ENCODE data around the gene SYPL1. TPM values are rescaled to one million over a fixed set of nuclear protein-coding genes. Genes with fewer than 3 reads are reported as not detected.

Gene SYPL1
- polyA plus RNA-seq, 1 donor: 60.0 TPM

DNA sequence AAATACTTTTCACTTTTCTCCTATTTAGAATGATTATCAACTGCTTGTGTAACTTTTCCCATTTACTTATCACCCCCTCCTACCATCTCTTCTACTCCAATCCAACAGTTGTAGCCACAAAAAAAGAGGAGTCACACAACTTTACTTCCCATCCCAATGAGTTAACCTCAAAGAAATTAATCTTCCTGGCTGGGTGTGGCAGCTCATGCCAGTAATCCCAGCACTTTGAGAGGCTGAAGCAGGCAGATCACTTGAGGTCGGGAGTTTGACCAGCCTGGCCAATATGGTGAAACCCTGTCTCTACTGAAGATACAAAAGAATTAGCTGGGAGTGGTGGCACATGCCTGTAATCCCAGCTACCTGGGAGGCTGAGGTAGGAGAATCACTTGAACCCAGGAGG is 19.9 kb downstream of the SYPL1 start:
- no peak for DNase-seq

DNA sequence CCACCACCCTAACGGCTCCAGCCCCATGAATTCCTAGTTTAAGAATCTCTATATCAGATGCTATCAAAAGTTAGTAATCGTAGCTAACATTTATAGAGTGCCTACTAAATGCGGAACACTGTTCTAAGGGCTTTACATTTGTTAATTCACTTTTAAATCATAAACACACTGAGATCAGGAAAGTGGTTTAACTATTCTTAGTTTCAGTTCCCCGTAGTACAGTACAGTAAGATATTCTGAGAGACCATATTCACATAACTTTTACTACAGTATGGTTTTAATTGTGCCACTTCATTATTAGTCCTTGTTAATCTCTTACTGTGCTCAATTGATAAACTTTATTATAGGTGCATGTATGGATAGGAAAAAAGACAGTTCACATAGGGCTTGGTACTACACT is 22.5 kb downstream of the SYPL1 start:
- no peak for DNase-seq

DNA sequence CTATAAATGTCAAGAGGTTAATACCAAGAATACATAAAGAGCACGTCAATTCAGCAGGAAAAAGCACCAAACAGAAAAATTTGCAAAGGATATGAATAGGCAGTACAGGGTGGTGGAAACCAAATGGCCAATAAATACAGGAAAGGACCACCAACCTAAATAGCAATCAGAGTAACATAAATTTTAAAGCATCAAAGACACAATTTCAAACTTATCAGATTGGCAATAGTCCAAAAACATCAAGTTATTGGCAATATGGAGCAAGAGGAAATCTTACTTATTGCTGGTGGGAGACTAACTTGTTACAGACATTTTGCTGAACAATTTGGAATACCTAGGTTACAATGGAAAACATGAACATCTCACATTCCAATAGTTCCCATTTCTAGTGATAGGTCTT is 24.1 kb downstream of the SYPL1 start:
- DNase-seq: no peak

DNA sequence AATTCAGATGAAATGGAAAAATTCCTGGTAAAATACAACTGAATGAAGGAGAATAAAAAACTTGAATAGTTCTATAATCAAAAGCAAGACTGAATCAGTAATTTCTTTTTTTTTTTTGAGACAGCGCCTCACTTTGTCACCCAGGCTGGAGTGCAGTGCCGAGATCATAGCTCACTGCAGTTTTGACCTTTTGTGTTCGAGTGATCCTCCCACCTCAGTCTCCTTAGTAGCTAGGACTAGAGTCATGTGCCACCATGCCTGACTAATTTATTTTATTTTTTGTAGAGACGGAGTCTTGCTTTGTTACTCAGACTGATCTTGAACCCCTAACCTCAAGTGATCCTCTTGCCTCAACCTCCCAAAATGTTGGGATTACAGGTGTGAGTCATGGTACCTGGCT is 26.1 kb downstream of the SYPL1 start:
- DNase-seq: no peak

DNA sequence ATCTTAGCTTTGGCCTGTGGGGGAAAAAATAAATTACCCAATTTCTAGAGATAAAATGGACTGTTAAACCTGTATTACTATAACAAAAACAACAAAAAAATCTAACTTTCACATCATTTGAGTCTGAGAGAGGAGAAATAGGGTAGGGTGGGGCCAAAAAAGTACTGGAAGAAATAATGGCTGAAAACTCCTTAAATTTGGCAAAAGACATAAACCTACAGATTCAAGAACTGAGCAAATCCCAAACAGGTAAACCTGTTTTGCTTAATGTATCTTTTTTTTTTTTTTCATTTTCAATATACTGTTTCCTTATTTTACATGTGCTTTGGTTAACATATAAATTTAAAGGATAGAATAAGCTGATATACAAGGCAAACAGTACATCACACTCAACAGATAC is 27.1 kb downstream of the SYPL1 start:
- DNase-seq: no peak

DNA sequence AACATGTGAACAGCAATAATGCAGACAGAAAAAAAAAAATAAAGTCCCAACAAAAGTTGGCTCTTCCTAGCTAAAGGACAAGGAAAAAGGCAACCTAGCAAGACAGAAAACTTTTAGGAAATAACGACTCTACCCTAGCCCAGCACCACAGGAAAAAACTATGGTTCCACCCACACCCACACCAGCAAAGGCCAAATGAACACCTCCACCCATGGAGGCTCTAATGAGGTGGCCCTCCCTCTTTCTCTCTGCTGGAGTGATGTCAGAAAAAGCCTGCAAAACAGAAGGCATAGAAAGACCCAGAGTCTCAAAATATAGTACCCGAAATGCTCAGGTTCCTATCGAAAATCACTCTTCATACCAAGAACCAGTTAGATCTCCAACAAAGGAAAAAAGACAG is 28.4 kb downstream of the SYPL1 start:
- DNase-seq: no peak

DNA sequence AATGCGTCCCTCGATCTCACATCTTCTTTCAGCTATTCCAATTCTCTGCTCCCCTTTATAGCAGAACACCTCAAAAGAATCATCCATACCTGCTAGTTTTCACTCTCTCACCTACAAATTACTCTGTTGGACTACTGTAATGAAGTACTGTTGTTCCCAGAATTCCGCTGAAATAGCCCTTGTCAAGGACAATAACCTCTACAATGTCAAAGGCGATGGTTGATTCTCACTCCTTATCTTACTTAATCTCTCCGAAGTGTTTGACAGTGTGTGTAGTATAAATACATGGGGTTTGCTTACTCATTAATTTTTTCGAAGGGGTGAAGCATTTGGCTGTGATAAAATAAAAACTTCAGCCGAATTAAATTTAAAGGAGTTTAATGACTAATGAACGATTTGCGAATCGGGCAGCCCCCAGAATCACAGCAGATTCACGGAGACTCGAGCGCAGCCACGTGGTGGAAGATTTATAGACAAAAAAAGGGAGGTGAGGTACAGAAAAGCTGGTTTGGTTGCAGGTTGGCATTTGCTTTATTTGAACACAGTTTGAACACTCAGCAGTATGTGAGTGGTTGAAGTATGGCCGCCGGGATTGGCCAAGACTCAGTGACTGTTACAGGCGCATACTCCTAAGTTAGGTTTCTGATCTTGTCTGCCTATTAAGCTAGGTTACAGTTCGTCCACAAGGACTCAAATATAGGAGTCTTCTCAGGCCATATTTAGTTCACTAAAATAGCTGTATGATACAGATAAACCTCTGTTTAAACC is 29.8 kb downstream of the SYPL1 start:
- no peak for DNase-seq

DNA sequence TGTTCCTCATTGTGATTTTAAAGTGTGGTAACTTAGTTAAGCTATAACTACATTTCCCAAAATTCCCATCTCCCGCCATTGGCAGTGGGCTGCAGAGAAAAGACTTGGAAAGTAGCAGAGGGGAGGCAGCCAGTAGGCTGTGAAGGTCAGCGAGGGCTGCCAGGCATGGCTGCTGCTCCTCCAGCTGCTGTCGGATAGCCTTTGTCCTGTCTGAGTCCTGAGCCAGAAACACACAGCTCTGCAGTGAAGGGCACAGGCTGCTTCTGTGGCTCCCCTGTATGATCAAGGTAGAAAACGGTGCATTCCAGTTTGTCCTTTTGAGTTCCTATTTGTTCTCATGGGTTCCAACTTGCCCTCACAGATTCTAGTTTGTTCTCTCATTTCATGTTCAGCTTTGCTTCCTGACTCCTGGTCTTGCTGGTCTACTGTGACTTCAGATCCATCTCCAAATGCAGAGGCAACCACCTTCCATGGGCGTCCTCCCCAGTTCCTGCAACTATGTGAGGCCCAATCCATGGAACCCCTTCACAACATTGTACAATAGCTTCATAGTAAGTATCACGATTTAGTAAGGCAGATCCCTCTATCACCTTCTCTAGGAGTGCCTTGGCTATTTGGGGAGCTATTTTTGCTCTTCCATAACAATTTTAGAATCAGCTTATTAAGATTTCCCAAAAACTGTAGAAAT is 31.7 kb downstream of the SYPL1 start:
- no peak for DNase-seq

DNA sequence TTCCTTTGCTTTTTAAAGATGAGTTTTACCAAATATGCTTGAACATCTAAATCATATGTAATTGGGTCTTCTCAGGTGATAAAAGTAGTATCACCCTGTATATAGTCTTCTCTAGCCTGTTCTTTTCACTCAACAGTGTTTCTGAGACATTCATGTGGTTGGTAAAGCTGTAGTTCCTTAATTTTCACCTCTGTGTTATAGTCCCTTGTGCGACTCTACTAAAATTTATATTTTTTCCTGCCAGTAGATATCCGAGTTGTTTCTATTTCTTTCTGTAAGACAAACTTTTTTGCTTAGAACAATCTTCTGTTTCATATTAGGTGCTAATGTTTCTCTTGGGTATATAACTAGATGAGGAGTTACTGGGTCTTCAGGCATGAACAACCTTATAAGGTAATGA is 35.6 kb downstream of the SYPL1 start:
- DNase-seq: no peak

DNA sequence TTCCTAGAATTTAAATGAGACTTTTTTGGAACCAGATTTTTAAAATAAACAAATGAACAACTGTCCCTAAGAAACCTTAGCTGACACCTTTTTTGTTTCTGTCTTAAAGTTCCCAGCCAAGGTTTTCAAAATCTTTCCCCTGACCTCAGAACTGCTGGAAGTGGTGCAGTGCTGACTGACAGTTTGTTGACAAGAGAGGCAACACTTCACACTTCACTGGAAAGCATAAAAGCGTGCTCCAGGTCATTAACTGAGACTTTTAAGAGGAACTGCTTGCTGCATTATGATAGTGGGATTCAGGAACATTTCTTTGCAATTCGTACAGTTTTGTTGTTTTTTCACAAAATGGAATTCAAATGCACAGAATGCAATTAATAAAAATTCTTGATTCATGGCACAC is 36.2 kb downstream of the SYPL1 start:
- DNase-seq: no peak

DNA sequence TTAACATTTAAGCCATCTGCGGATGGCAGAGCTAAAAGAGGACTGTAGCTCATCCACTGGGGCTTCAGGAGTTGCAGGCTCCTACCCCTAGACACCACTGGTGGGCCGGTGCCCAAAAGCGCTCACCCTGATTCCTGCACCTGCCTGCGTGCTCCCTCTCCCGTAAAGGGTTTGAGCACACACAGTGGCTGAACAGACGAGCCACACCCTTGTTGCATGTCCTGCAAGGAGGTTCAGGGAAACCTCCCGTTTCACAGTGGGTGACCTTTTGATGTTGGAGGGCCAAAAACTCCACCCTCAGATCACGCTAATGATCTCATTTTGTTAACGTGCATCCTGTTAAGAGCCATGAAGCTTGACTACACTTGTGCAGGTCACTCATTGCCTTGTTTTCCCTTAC is 37.9 kb downstream of the SYPL1 start:
- DNase-seq: no peak

DNA sequence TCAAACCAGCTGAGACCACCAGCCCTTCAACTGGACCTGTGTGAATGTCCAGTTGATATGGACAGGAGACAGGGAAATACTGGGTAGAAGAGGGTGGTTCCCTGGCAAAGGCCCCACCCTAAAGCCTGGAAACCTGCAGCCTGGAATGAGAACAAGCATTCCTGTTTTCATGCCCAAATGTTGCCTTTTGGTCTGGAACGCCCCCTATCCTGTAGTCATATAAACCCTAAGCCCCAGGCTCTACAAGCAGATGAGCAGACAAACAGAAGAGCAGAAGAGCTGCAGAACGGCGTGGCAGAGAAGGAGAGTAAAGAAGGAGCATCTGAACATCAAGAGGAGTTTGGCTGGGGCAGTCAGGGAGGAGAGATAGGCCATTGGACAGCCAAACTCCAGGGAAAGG is 38.4 kb downstream of the SYPL1 start:
- DNase-seq: no peak

DNA sequence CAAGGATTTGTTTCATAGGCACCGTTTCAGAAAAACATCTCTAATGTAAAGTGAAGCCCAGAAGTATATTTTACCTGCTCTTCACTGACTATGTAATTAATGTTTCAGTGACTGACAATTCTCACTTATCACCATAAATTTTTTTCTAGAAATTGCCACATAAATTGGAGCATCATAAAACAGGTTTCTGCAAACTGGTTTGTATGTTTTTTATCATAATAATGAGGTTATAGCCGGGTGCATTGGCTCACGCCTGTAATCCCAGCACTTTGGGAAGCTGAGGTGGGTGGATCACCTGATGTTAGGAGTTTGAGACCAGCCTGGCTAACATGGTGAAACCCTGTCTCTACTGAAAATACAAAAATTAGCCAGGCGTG is 39.4 kb downstream of the SYPL1 start:
- no peak for DNase-seq

DNA sequence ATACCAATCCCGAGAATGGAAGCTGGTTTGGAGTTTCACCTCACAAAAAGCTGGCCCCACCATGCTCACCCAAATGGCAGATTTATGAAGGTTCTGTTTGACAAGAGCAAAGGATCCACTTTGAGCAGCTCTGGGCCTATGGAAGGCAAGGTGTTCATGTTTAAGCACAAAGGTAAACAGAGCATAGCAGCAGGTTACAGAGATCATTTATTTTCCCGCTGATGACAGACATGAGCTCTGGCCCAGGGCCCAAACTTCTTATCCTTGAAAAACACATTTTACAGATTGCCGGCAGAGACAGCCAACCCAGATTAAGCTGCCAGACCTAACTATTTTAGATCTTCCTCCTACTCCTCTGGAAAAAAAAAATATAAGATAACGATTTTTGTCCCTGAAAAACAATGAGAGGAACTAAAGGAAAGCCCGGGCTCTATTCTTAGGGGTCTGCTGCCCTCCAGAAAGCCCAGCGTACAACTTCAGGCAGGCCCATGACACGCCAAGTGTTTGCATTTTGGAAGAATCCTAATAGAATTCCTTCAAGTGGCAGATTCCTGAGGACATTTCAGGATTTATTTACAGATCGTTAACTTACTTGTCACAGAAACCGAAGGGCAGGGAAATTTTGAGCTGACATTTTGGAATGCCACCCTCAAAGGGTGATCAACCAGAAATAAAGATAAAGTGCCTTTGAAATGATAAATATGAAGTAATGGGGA is 40.0 kb downstream of the SYPL1 start:
- DNase-seq: no peak

DNA sequence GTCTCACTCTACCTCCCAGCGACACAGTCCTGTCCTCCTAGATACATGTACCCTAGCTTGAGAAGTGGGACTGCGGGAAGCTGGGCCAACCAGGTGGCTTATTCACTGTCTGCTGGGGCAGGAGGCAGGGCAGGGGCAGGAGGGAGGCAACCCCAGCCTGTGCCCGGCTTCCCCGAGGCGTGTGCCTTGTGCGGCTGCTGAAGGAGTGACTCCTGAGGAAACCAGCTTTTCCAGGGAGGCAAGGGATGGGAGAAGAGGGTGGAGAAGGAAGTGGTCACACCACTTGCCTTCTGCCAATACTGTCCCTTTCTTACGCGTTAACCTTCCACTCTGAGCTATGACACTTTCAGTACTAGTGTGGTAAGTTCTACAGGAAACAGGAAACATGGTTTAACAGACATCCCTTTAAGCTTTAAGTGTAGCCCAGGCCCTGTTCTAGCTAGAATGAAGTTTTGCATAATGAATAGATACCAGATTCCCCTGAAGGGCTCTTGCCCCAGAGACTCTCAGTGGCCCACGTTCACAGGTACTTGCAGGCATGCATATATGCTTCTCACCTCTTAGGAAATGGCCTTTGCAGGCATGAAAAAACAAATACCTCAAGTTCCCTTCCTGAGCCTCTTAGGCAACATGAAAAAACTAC is 40.6 kb downstream of the SYPL1 start:
- DNase-seq: no peak

DNA sequence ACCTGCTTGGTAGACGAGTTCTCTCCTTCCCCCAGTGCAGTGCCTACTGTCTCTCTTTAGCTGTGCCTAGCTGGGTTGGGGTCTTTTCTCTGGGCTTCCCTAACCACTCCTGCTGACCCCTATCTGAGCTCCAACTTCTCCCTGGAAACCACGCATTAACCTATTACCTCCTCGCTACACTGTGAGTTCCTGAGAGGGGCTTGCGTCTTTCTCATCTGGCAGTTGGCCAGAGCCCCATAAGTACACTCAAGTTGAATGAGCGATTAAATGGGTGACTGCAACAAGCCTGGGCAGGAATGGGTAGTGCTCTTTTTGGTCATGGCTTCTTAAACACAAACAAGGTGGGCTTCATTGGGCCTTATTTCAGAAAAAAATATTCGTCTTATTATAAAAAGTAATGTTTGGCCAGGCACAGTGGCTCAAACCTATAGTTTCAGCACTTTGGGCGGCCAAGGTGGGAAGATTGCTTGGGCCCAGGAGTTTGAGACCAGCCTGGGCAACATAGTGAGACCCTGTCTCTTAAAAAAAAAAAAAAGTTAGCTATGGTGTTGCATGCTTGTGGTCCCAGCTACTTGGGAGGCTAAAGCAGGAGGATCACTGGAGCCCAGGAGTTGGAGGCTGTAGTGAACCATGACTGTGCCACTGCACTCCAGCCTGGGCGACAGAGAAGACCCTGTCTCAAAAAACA is 41.4 kb downstream of the SYPL1 start:
- DNase-seq: no peak

DNA sequence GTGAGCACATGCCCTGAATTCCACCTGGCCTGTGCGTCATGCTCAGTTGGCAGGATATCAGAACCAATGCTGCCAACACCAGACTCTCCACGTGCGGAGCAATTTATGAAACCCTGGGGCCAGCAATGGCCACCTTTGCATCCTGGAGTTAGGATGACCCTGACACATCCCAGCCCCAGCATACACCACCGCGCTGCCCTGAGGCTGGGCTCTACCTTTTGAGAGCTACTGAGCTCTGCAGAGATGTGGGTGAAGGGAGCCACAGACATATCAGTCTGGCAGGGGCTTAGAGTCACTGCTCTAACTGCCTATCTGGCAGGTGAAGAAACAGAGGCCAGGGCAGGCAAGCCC is 41.9 kb downstream of the SYPL1 start:
- no peak for DNase-seq

DNA sequence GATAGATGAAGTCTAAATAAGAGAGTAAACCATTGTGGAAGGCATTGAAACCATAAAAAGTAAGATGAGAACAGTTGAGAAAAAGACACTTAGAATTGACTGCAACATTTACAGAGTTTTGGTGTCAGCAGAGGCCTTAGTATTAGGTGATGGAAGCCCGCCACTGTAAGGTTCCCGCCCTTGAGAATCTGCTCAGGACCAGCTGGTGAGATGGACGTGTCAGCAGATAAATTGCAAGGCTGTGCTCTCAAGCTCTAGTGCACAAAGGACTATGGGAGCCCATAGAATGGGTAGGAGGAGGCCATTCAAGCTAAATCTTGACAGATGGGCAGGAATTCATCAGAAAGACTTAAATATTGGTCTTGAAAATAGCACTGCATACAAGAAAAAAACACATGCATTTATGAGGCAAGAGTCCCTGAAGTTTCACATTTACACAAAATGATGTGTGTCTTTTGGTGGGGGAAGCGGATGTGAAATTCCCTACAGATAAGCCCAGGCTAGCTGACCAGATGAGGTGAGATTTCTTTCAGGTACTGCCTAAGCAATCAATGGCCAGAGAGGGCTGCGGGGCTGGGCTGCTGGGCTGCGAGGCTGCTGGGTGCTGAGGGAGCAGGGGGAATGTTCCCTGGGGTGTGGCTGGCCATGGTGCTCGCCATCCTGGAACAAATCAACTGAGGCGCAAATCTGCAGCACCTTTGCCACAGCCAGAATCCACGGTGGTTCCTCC is 42.5 kb downstream of the SYPL1 start:
- DNase-seq: no peak

DNA sequence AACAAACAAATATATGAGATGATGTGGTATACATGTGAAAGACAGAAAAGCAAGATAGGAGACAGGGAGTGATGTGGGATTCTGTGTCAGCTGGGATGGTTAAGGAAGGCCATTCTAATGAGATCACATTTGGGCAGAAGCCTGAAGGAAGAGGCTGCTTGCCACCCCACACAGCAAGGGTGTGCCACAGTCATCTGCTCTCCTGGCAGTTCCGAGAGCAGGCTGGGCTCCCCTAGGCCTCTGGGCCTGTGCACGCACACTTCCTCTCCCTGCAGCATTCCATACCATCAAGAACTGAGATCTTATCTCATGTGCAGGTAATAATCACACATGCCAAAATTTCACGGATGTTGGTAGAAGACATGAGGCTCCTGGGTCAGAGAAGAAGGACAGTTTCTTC is 43.1 kb downstream of the SYPL1 start:
- DNase-seq: no peak

DNA sequence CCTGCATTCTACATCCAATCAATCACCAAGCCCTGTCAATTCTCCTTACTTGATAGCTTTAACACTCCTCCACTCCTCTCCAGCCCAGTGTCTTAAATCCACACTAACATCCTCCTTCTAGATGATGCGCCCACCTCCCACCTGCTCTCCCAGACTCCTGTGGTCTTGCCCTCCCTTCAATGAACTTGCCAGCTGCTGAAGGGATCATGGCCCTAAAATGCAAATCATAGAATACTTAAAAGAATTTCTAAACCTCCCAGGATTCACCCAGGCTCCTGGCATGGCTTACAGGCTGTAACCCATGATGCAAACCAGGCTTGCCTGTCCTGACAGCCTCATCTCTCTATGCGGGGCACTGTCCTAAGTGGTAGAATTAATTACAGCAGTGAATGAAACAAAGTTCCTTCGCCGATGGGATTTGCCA is 43.6 kb downstream of the SYPL1 start:
- DNase-seq: no peak

DNA sequence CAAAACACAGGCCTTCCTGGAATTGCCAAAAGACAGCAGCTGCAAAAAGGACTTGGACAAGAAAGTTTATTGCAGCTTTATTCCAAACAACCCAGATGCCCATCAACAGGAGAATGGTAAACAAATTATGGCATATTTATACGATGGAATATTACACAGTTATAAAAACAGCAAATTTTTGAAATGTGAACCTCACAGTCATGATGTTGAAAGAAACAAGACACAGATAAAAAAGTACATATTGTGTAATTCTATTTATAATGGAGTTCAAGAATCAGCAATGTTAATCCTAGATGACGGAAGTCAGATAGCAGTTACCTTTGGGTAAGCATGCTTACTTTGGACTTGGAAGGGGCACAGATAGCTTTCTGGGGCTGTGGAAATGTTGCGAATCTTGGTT is 44.4 kb downstream of the SYPL1 start:
- DNase-seq: no peak
